ENCODE results near the gene DNAH5.

- TF ChIP-seq MAX (IDR thresholded peaks at IDR 0.05) (no peak), EP300 (IDR thresholded peaks at IDR 0.05; ENCODE audit: borderline replicate concordance) (no peak), ZBTB7A (IDR thresholded peaks at IDR 0.05; ENCODE audit: low read depth) (no peak), TEAD4 (IDR thresholded peaks at IDR 0.05) (no peak), FOXM1 (IDR thresholded peaks at IDR 0.05; ENCODE audit: borderline replicate concordance, low read depth) (no peak), CEBPB (IDR thresholded peaks at IDR 0.05) (no peak), REST (IDR thresholded peaks at IDR 0.05; ENCODE audit: low read depth) (no peak), EGR1 (IDR thresholded peaks at IDR 0.05) (no peak), RAD21 (IDR thresholded peaks at IDR 0.05; ENCODE audit: low read depth) (no peak), YY1 (IDR thresholded peaks at IDR 0.05; ENCODE audit: low read depth) (no peak), USF1 (IDR thresholded peaks at IDR 0.05) (peak; percentile 14; the same call in 1 of the 2 replicates), TAF1 (IDR thresholded peaks at IDR 0.05; ENCODE audit: low read depth) (no peak), TCF12 (IDR thresholded peaks at IDR 0.05; ENCODE audit: low read depth) (no peak), CREB1 (IDR thresholded peaks at IDR 0.05; ENCODE audit: low read depth) (no peak)
Measured at GRCh38 chr5:13695076-13695712, 249.3 kb downstream of the DNAH5 start.

Data from Ishikawa (cell line).